ENCODE results near the gene GABRB2.

DNA sequence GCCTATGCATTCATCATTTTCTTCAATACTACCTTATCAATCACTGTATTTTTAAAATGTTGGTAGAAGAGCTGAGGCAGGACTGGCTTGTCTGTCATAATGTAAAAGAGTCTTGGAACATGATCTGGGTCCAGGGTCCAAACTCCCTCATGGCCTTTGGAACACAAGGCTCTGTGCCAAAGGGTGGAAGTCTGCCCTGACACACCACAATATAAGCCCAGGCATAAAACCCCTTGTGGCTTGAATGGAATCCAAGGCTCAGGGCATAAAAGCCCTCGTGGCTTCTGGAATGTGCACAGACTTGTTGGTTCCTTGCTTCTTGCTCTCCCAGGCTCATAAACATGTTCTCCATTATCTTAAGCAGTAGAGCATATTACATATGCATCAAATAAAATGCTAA, 48.0 kb downstream of the GABRB2 start:
- TF ChIP-seq, protein P1, sequence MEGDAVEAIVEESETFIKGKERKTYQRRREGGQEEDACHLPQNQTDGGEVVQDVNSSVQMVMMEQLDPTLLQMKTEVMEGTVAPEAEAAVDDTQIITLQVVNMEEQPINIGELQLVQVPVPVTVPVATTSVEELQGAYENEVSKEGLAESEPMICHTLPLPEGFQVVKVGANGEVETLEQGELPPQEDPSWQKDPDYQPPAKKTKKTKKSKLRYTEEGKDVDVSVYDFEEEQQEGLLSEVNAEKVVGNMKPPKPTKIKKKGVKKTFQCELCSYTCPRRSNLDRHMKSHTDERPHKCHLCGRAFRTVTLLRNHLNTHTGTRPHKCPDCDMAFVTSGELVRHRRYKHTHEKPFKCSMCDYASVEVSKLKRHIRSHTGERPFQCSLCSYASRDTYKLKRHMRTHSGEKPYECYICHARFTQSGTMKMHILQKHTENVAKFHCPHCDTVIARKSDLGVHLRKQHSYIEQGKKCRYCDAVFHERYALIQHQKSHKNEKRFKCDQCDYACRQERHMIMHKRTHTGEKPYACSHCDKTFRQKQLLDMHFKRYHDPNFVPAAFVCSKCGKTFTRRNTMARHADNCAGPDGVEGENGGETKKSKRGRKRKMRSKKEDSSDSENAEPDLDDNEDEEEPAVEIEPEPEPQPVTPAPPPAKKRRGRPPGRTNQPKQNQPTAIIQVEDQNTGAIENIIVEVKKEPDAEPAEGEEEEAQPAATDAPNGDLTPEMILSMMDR (IDR thresholded peaks at IDR 0.05) = no peak
- no peak for TF ChIP-seq POLR2A (IDR thresholded peaks at IDR 0.05)
